PC-3 (cell line): ENCODE results near the gene CACNA1H. TPM values are rescaled to one million over a fixed set of nuclear protein-coding genes. Genes with fewer than 3 reads are reported as not detected.

ENCODE experiments used
- ATAC-seq: fragments of 200-7000 bp; cut with Tn5 transposase; 2 replicates; pipeline ENCODE4 v1.9.1; 2020; ENCODE audit warnings: mild to moderate bottlenecking, moderate library complexity
- BruUV-seq: library from RNA; stranded (reverse); fragments of 400-500 nt; replicated peaks from 2 replicates; lab custom pipeline; 2021; lab: Mats Ljungman, UMichigan
- CTCF ChIA-PET: fragments of 300-600 bp; sonication (Branson Sonifier 250); formaldehyde crosslinking; loops from one replicate; lab custom pipeline; 2022; ENCODE audit warnings: antibody characterized with exemption; lab: Charles Lee
- POLR2A ChIA-PET: fragments of 300-600 bp; sonication (Branson Sonifier 250); formaldehyde crosslinking; loops from one replicate; lab custom pipeline; 2022; ENCODE audit warnings: antibody characterized with exemption; ENCODE audit not compliant: unreplicated experiment; lab: Charles Lee
- DNase-seq: peaks from one replicate; pipeline ENCODE4 v3.0.0-alpha.2; 2015
- H2AFZ ChIP-seq: fragments of 300-600 bp; sonication (generic); 2 replicates; pipeline ENCODE4 v1.6.0; 2016; ENCODE audit warnings: antibody characterized with exemption, low read length
- H3F3A ChIP-seq: fragments of 300-600 bp; sonication (generic); one replicate; pipeline ENCODE4 v1.6.0; 2017; ENCODE audit warnings: antibody characterized with exemption, low read length, control low read depth, mild to moderate bottlenecking; ENCODE audit not compliant: unreplicated experiment
- H3K27ac ChIP-seq: fragments of 300-600 bp; sonication (generic); 2 replicates; pipeline ENCODE4 v1.5.1; 2016; ENCODE audit warnings: mild to moderate bottlenecking, low read length
- H3K27me3 ChIP-seq: fragments of 300-600 bp; sonication (generic); 2 replicates; pipeline ENCODE4 v1.6.1; 2016; ENCODE audit warnings: low read length, mixed read lengths
- H3K36me3 ChIP-seq: fragments of 300-600 bp; sonication (generic); 2 replicates; pipeline ENCODE4 v1.6.1; 2016; ENCODE audit warnings: low read depth, mixed run types, low read length, mixed read lengths
- H3K4me1 ChIP-seq: fragments of 300-600 bp; sonication (generic); 2 replicates; pipeline ENCODE4 v1.5.1; 2016; ENCODE audit warnings: low read length; ENCODE audit not compliant: insufficient read depth
- H3K4me2 ChIP-seq: fragments of 300-600 bp; sonication (generic); 2 replicates; pipeline ENCODE4 v1.6.0; 2016; ENCODE audit warnings: low read length
- H3K4me3 ChIP-seq: fragments of 300-600 bp; sonication (generic); 2 replicates; pipeline ENCODE4 v1.5.1; 2016; ENCODE audit warnings: mild to moderate bottlenecking, low read length, mixed read lengths
- H3K79me2 ChIP-seq: fragments of 300-600 bp; sonication (generic); 2 replicates; pipeline ENCODE4 v1.6.1; 2017; ENCODE audit warnings: low read length, mixed read lengths
- H3K9ac ChIP-seq: fragments of 300-600 bp; sonication (generic); 2 replicates; pipeline ENCODE4 v1.6.0; 2016; ENCODE audit warnings: mild to moderate bottlenecking, low read length
- H3K9me2 ChIP-seq: fragments of 300-600 bp; sonication (generic); replicated peaks from 2 replicates; pipeline ENCODE4 v1.6.1; 2016; ENCODE audit warnings: mixed run types, low read length, mixed read lengths
- H3K9me3 ChIP-seq: fragments of 300-600 bp; sonication (generic); 2 replicates; pipeline ENCODE4 v1.6.1; 2016; ENCODE audit warnings: low read length, mixed read lengths
- H4K20me1 ChIP-seq: fragments of 300-600 bp; sonication (generic); 2 replicates; pipeline ENCODE4 v1.6.1; 2016; ENCODE audit warnings: low read length, mixed read lengths
- CTCF ChIP-seq: fragments of 300-600 bp; sonication (generic); conservative IDR thresholded peaks from 2 replicates; pipeline ENCODE4 v1.5.1; 2017; ENCODE audit warnings: antibody characterized with exemption, low read depth, mild to moderate bottlenecking, low read length
- EZH2 ChIP-seq: fragments of 300-600 bp; sonication (generic); IDR thresholded peaks from one replicate; pipeline ENCODE4 v1.6.1; 2017; ENCODE audit warnings: antibody characterized with exemption, mild to moderate bottlenecking, low read length; ENCODE audit not compliant: unreplicated experiment
- EZH2phosphoT487 ChIP-seq: fragments of 300-600 bp; sonication (generic); IDR thresholded peaks from 2 replicates; pipeline ENCODE4 v1.6.1; 2018; ENCODE audit warnings: mild to moderate bottlenecking, antibody characterized with exemption, low read length, borderline replicate concordance
- intact Hi-C: fragments of 100-400 bp; cut with micrococcal nuclease; formaldehyde crosslinking; loops from 2 replicates; pipeline ENCODE4 v1.9.0; 2023
- total RNA-seq: library from RNA; depleted of rRNA; stranded (reverse); fragments of >200 nt; gene quantifications from 2 replicates; pipeline ENCODE4 v1.2.3, GENCODE V29; 2014

The CACNA1H gene
- total RNA-seq, 1 experiment from 2014 or later = 4.1 TPM

GRCh38 chr16:1256874-1257322, 104.0 kb downstream of the CACNA1H start:
- Histone ChIP-seq H3K9me3 (no peaks in the 10 kb centered on the region), H3K4me3 (no peak overlapping the region), H4K20me1 (no peaks in the 10 kb centered on the region), H3K36me3 (no peaks in the 10 kb centered on the region), H3K4me1 (no peaks in the 10 kb centered on the region; the same call in 1 of the 2 replicates), H3K27me3 (peaks cover 28% of the 10 kb centered on the region), H3K4me2 (no peak overlapping the region), H3K79me2 (no peaks in the 10 kb centered on the region), H3K9me2 (no peaks in the 10 kb centered on the region), H2AFZ (no peak overlapping the region), H3K27ac (no peak overlapping the region), H3F3A (no peaks in the 10 kb centered on the region), H3K9ac (no peak overlapping the region)
- ATAC-seq (no peak), DNase-seq (no peak)
- TF ChIP-seq EZH2 = no peak
- intact Hi-C loops = no loop called here
- CTCF ChIA-PET = no interaction called here
- no TSS peak for BruUV-seq
- POLR2A ChIA-PET = no interaction called here

- no TSS peak for BruUV-seq
- no peak overlapping the region for H3K27ac ChIP-seq
- peaks cover 31% of the 10 kb centered on the region for H3K27me3 ChIP-seq
- no peak overlapping the region for H3K4me3 ChIP-seq
- intact Hi-C loops = no loop called here
- H4K20me1 ChIP-seq = no peaks in the 10 kb centered on the region
- H3K9me2 ChIP-seq = no peaks in the 10 kb centered on the region
- H2AFZ ChIP-seq = no peak overlapping the region
- DNase-seq (no peak), ATAC-seq (no peak)
- H3K9me3 ChIP-seq = no peaks in the 10 kb centered on the region
- no peak overlapping the region for H3K4me2 ChIP-seq
- POLR2A ChIA-PET = no interaction called here
- no peaks in the 10 kb centered on the region for H3F3A ChIP-seq
- H3K9ac ChIP-seq = no peak overlapping the region
- no peaks in the 10 kb centered on the region; the same call in 1 of the 2 replicates for H3K4me1 ChIP-seq
- H3K36me3 ChIP-seq = no peaks in the 10 kb centered on the region
- no peaks in the 10 kb centered on the region for H3K79me2 ChIP-seq
- no peak for TF ChIP-seq EZH2
- no peak for TF ChIP-seq EZH2phosphoT487
- TF ChIP-seq CTCF = no peak
- CTCF ChIA-PET = no interaction called here
Observed at GRCh38 chr16:1257561-1258224, 104.8 kb downstream of the CACNA1H start.

GRCh38 chr16:1258225-1258600, 105.3 kb downstream of the CACNA1H start:
- Histone ChIP-seq H3K79me2 (no peaks in the 10 kb centered on the region), H2AFZ (no peak overlapping the region), H3K27me3 (peaks cover 31% of the 10 kb centered on the region), H3K36me3 (no peaks in the 10 kb centered on the region), H3K4me3 (no peak overlapping the region), H3K4me1 (no peaks in the 10 kb centered on the region; the same call in 1 of the 2 replicates), H3K4me2 (no peak overlapping the region), H3K9me3 (no peaks in the 10 kb centered on the region), H3K27ac (no peak overlapping the region), H3K9me2 (no peaks in the 10 kb centered on the region), H3F3A (no peaks in the 10 kb centered on the region), H4K20me1 (no peaks in the 10 kb centered on the region), H3K9ac (no peak overlapping the region)
- TF ChIP-seq EZH2phosphoT487 (no peak), EZH2 (no peak), CTCF (no peak)
- no TSS peak for BruUV-seq
- intact Hi-C loops = no loop called here
- POLR2A ChIA-PET = no interaction called here
- DNase-seq (no peak), ATAC-seq (peak; percentile 20; the same call in 1 of the 2 replicates)
- CTCF ChIA-PET = no interaction called here
